ENCODE results near the gene RBM47.

RBM47 gene

GRCh38 chr4:40500781-40501180, 128.9 kb downstream of the RBM47 start:
- TF ChIP-seq POLR2AphosphoS5 (IDR thresholded peaks at IDR 0.05; ENCODE audit: low read depth, low read length) (no peak), POLR2A (IDR thresholded peaks at IDR 0.05; ENCODE audit: low read depth, low read length) (no peak), SPI1 (IDR thresholded peaks at IDR 0.05; ENCODE audit: low read depth, low read length) (no peak), TAF1 (IDR thresholded peaks at IDR 0.05; ENCODE audit: low read depth, low read length) (no peak), POU2F2 (IDR thresholded peaks at IDR 0.05; ENCODE audit: low read depth, low read length) (no peak), PAX5 (IDR thresholded peaks at IDR 0.05; ENCODE audit: insufficient read depth, low read length, severe bottlenecking) (no peak)
- DNase-seq (ENCODE audit: insufficient read length, low spot score) (no peak), FAIRE-seq (no peak)

- FAIRE-seq (no peak), DNase-seq (ENCODE audit: insufficient read length, low spot score) (no peak)
- TF ChIP-seq SPI1 (IDR thresholded peaks at IDR 0.05; ENCODE audit: low read depth, low read length) = no peak
- TF ChIP-seq POU2F2 (IDR thresholded peaks at IDR 0.05; ENCODE audit: low read depth, low read length) = no peak
- TF ChIP-seq POLR2A (IDR thresholded peaks at IDR 0.05; ENCODE audit: low read depth, low read length) = no peak
- TF ChIP-seq POLR2AphosphoS5 (IDR thresholded peaks at IDR 0.05; ENCODE audit: low read depth, low read length) = no peak
- TF ChIP-seq PAX5 (IDR thresholded peaks at IDR 0.05; ENCODE audit: insufficient read depth, low read length, severe bottlenecking) = no peak
- no peak for TF ChIP-seq TAF1 (IDR thresholded peaks at IDR 0.05; ENCODE audit: low read depth, low read length)
These were observed 136.5 kb downstream of the RBM47 start for GRCh38 chr4:40493160-40493559.

GRCh38 chr4:40492691-40493090, 137.0 kb downstream of the RBM47 start:
- DNase-seq (ENCODE audit: insufficient read length, low spot score) = no peak
- no peak for FAIRE-seq
- no peak for TF ChIP-seq PAX5 (IDR thresholded peaks at IDR 0.05; ENCODE audit: insufficient read depth, low read length, severe bottlenecking)
- no peak for TF ChIP-seq POU2F2 (IDR thresholded peaks at IDR 0.05; ENCODE audit: low read depth, low read length)
- no peak for TF ChIP-seq POLR2A (IDR thresholded peaks at IDR 0.05; ENCODE audit: low read depth, low read length)
- no peak for TF ChIP-seq SPI1 (IDR thresholded peaks at IDR 0.05; ENCODE audit: low read depth, low read length)
- TF ChIP-seq POLR2AphosphoS5 (IDR thresholded peaks at IDR 0.05; ENCODE audit: low read depth, low read length) = no peak
- no peak for TF ChIP-seq TAF1 (IDR thresholded peaks at IDR 0.05; ENCODE audit: low read depth, low read length)

GRCh38 chr4:40490481-40490880, 139.2 kb downstream of the RBM47 start:
- no peak for FAIRE-seq

GRCh38 chr4:40489961-40490360, 139.7 kb downstream of the RBM47 start:
- peak; percentile 5 for FAIRE-seq

More at GRCh38 chr4:40490481-40490880, 139.2 kb downstream of the RBM47 start:
- TF ChIP-seq POLR2AphosphoS5 (IDR thresholded peaks at IDR 0.05; ENCODE audit: low read depth, low read length) = no peak
- no peak for TF ChIP-seq TAF1 (IDR thresholded peaks at IDR 0.05; ENCODE audit: low read depth, low read length)
- TF ChIP-seq PAX5 (IDR thresholded peaks at IDR 0.05; ENCODE audit: insufficient read depth, low read length, severe bottlenecking) = no peak
- TF ChIP-seq SPI1 (IDR thresholded peaks at IDR 0.05; ENCODE audit: low read depth, low read length) = no peak
- TF ChIP-seq POU2F2 (IDR thresholded peaks at IDR 0.05; ENCODE audit: low read depth, low read length) = no peak
- no peak for TF ChIP-seq POLR2A (IDR thresholded peaks at IDR 0.05; ENCODE audit: low read depth, low read length)
- DNase-seq (ENCODE audit: insufficient read length, low spot score) = no peak

GRCh38 chr4:40486534-40486933, 143.1 kb downstream of the RBM47 start:
- DNase-seq (ENCODE audit: insufficient read length, low spot score) = no peak
- TF ChIP-seq POU2F2 (IDR thresholded peaks at IDR 0.05; ENCODE audit: low read depth, low read length) (no peak), SPI1 (IDR thresholded peaks at IDR 0.05; ENCODE audit: low read depth, low read length) (no peak), PAX5 (IDR thresholded peaks at IDR 0.05; ENCODE audit: insufficient read depth, low read length, severe bottlenecking) (no peak), TAF1 (IDR thresholded peaks at IDR 0.05; ENCODE audit: low read depth, low read length) (no peak), POLR2A (IDR thresholded peaks at IDR 0.05; ENCODE audit: low read depth, low read length) (no peak), POLR2AphosphoS5 (IDR thresholded peaks at IDR 0.05; ENCODE audit: low read depth, low read length) (no peak)
- peak; percentile 13 for FAIRE-seq

More at GRCh38 chr4:40489961-40490360, 139.7 kb downstream of the RBM47 start:
- TF ChIP-seq POU2F2 (IDR thresholded peaks at IDR 0.05; ENCODE audit: low read depth, low read length) (no peak), TAF1 (IDR thresholded peaks at IDR 0.05; ENCODE audit: low read depth, low read length) (no peak), SPI1 (IDR thresholded peaks at IDR 0.05; ENCODE audit: low read depth, low read length) (no peak), PAX5 (IDR thresholded peaks at IDR 0.05; ENCODE audit: insufficient read depth, low read length, severe bottlenecking) (no peak), POLR2A (IDR thresholded peaks at IDR 0.05; ENCODE audit: low read depth, low read length) (no peak), POLR2AphosphoS5 (IDR thresholded peaks at IDR 0.05; ENCODE audit: low read depth, low read length) (no peak)
- DNase-seq (ENCODE audit: insufficient read length, low spot score) = no peak

GRCh38 chr4:40484346-40485090, 145.1 kb downstream of the RBM47 start:
- TF ChIP-seq TAF1 (IDR thresholded peaks at IDR 0.05; ENCODE audit: low read depth, low read length) (no peak), POLR2AphosphoS5 (IDR thresholded peaks at IDR 0.05; ENCODE audit: low read depth, low read length) (no peak), PAX5 (IDR thresholded peaks at IDR 0.05; ENCODE audit: insufficient read depth, low read length, severe bottlenecking) (no peak), POU2F2 (IDR thresholded peaks at IDR 0.05; ENCODE audit: low read depth, low read length) (no peak), POLR2A (IDR thresholded peaks at IDR 0.05; ENCODE audit: low read depth, low read length) (no peak), SPI1 (IDR thresholded peaks at IDR 0.05; ENCODE audit: low read depth, low read length) (no peak)
- DNase-seq (ENCODE audit: insufficient read length, low spot score) = no peak
- FAIRE-seq = no peak

- DNase-seq (ENCODE audit: insufficient read length, low spot score) (no peak), FAIRE-seq (peak; percentile 16)
- no peak for TF ChIP-seq POLR2AphosphoS5 (IDR thresholded peaks at IDR 0.05; ENCODE audit: low read depth, low read length)
These were observed 146.5 kb downstream of the RBM47 start for GRCh38 chr4:40482985-40483647.

- DNase-seq (ENCODE audit: insufficient read length, low spot score) (no peak), FAIRE-seq (no peak)
- TF ChIP-seq SPI1 (IDR thresholded peaks at IDR 0.05; ENCODE audit: low read depth, low read length) = no peak
- TF ChIP-seq POLR2A (IDR thresholded peaks at IDR 0.05; ENCODE audit: low read depth, low read length) = no peak
- TF ChIP-seq POU2F2 (IDR thresholded peaks at IDR 0.05; ENCODE audit: low read depth, low read length) = no peak
- no peak for TF ChIP-seq TAF1 (IDR thresholded peaks at IDR 0.05; ENCODE audit: low read depth, low read length)
- no peak for TF ChIP-seq POLR2AphosphoS5 (IDR thresholded peaks at IDR 0.05; ENCODE audit: low read depth, low read length)
- no peak for TF ChIP-seq PAX5 (IDR thresholded peaks at IDR 0.05; ENCODE audit: insufficient read depth, low read length, severe bottlenecking)
These were observed 147.7 kb downstream of the RBM47 start for GRCh38 chr4:40481977-40482376.
